ENCODE measurements around the gene CPNE6. TPM values are rescaled to one million over a fixed set of nuclear protein-coding genes. Genes with fewer than 3 reads are reported as not detected.
A peak's percentile ranks its signal among the peaks of the same experiment; 100 is the strongest.
"Not testable (repeated sequence)": the region's sequence is repeated elsewhere in the genome, so short reads cannot be mapped to it uniquely, and the experiment has no call there.

Gene CPNE6
- total and polyA plus RNA-seq, 9 donors: 0.23 to 0.33 TPM; not detected in 7

DNA sequence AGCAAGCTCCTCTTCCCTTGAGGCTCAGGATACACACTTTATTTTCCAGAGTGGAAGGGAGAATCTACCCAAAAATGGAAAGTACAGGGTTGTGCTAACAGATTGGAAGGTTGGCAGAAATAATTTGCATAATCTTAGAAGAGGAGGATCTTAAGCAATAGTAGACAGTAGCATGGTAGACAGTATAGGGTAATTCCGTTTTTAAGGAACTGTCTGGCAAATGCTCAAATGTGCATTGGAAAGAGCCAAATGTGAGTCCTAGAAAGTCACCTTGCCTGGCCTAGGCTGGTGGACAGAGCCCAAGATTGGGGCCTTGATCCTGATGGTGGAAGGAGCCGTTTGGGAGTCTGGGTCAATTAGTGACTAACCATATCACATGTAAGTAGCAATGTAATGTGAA lies 32.7 kb upstream of the CPNE6 start:
- Histone ChIP-seq H3K4me1 (ENCODE audit: control insufficient read depth, insufficient read depth, low read length) (no peaks in the 10 kb centered on the region), H3K36me3 (ENCODE audit: control insufficient read depth, insufficient read depth, low read length) (no peaks in the 10 kb centered on the region), H3K9me3 (replicated peaks; ENCODE audit: control insufficient read depth, low read depth, low read length) (no peaks in the 10 kb centered on the region), H3K27me3 (ENCODE audit: control insufficient read depth, insufficient read depth, low read length) (no peaks in the 10 kb centered on the region), H3K4me3 (ENCODE audit: low read length) (no peak overlapping the region), H3K27ac (ENCODE audit: low read length) (no peak overlapping the region)
- no peak for DNase-seq
- 80% methylated on average over 1 of the region's 2 CpGs for WGBS (ENCODE audit: insufficient coverage)

DNA sequence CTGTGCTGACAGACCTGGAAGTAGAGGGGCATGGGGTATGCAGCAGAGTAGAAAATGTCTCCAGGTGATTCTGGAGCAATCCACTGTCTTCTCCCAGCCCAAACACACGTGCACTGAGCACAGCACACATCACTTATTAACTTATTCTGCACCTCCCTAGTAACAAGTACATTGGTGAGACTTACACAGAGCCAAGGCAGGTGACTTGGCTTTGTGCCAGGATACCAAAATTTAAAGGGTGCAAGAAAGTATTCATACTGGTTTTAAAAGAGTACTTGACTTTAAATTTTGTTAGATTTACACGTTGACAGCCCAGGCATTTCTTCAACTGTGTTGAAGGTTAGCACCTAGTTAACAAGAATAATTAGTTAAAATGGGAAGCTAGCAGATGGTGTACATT lies 30.7 kb upstream of the CPNE6 start:
- Histone ChIP-seq H3K9me3 (replicated peaks; ENCODE audit: control insufficient read depth, low read depth, low read length) (no peaks in the 10 kb centered on the region), H3K4me1 (ENCODE audit: control insufficient read depth, insufficient read depth, low read length) (no peaks in the 10 kb centered on the region), H3K4me3 (ENCODE audit: low read length) (no peak overlapping the region), H3K27me3 (ENCODE audit: control insufficient read depth, insufficient read depth, low read length) (peaks cover 3% of the 10 kb centered on the region), H3K27ac (ENCODE audit: low read length) (no peak overlapping the region), H3K36me3 (ENCODE audit: control insufficient read depth, insufficient read depth, low read length) (no peaks in the 10 kb centered on the region)
- 60% methylated on average over 2 of the region's 2 CpGs for WGBS (ENCODE audit: insufficient coverage)
- DNase-seq: no peak

DNA sequence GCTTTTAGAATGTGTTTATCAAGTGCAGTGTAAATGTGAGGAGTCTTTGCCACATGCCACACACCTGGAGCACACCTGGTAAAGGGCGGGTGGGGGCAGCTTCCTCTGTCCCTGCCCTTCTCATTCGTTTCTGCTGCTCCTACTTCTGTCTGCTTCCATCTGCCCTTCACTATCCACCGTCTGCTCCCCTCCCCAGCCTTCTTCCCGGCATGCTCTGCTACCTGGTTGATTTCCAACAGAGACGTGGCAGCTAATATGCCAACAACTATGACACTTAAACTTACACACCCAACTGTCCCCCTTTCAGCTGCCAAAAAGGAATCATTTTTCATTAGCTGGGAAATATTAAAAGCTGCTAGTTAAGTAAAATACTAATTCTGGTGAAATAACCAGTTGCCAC lies 28.6 kb upstream of the CPNE6 start:
- no peak overlapping the region for H3K27ac ChIP-seq (ENCODE audit: low read length)
- H3K4me3 ChIP-seq (ENCODE audit: low read length): no peak overlapping the region
- H3K4me1 ChIP-seq (ENCODE audit: control insufficient read depth, insufficient read depth, low read length): no peaks in the 10 kb centered on the region
- H3K36me3 ChIP-seq (ENCODE audit: control insufficient read depth, insufficient read depth, low read length): no peaks in the 10 kb centered on the region
- 36% methylated on average over 4 of the region's 5 CpGs for WGBS (ENCODE audit: insufficient coverage)
- no peaks in the 10 kb centered on the region for H3K9me3 ChIP-seq (replicated peaks; ENCODE audit: control insufficient read depth, low read depth, low read length)
- peak; percentile 35 for DNase-seq
- H3K27me3 ChIP-seq (ENCODE audit: control insufficient read depth, insufficient read depth, low read length): peaks cover 3% of the 10 kb centered on the region

DNA sequence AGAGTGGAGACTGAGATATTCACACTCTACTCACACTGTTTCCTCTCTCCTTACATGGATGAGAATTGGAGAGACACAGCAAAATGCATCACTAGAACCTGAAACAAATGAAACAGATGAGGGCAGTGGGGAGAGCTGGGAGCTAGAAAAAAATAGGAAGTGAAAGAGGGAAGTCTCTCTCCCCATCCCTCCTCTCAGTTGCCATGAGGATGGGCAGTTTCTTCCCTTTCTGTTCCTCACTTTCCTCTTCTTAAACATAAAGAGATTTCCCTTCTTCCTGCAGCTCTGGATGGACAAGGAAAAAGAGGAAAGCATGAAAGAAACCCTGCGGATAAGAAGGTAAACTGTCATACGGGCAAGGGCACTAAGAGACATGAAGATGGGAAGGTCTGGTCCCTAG lies 22.4 kb upstream of the CPNE6 start:
- WGBS (ENCODE audit: insufficient coverage): no CpG with 5 or more reads among the region's 2 CpGs
- not testable (repeated sequence) for DNase-seq
- peaks cover 26% of the 10 kb centered on the region for H3K27me3 ChIP-seq (ENCODE audit: control insufficient read depth, insufficient read depth, low read length)

DNA sequence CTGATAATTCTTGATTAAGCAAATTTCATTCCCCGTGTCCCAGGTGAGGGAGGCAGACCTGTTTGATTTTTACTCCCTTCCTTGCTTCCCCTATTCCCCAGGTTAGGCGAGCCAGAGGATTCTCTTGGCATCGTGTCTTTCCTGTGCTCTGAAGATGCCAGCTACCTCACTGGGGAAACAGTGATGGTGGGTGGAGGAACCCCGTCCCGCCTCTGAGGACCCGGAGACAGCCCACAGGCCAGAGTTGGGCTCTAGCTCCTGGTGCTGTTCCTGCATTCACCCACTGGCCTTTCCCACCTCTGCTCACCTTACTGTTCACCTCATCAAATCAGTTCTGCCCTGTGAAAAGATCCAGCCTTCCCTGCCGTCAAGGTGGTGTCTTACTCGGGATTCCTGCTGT lies 20.6 kb upstream of the CPNE6 start:
- not testable (repeated sequence) for H3K9me3 ChIP-seq (replicated peaks; ENCODE audit: control insufficient read depth, low read depth, low read length); H3K27ac ChIP-seq (ENCODE audit: low read length); H3K36me3 ChIP-seq (ENCODE audit: control insufficient read depth, insufficient read depth, low read length); H3K4me3 ChIP-seq (ENCODE audit: low read length); DNase-seq
- Histone ChIP-seq H3K27me3 (ENCODE audit: control insufficient read depth, insufficient read depth, low read length) (peaks cover 29% of the 10 kb centered on the region), H3K4me1 (ENCODE audit: control insufficient read depth, insufficient read depth, low read length) (peaks cover 14% of the 10 kb centered on the region)
- 100% methylated on average over 1 of the region's 8 CpGs for WGBS (ENCODE audit: insufficient coverage)

More for the DNA sequence above, 22.4 kb upstream of the CPNE6 start:
- not testable (repeated sequence) for H3K27ac ChIP-seq (ENCODE audit: low read length); H3K4me3 ChIP-seq (ENCODE audit: low read length); H3K36me3 ChIP-seq (ENCODE audit: control insufficient read depth, insufficient read depth, low read length); H3K9me3 ChIP-seq (replicated peaks; ENCODE audit: control insufficient read depth, low read depth, low read length)
- peaks cover 14% of the 10 kb centered on the region for H3K4me1 ChIP-seq (ENCODE audit: control insufficient read depth, insufficient read depth, low read length)

DNA sequence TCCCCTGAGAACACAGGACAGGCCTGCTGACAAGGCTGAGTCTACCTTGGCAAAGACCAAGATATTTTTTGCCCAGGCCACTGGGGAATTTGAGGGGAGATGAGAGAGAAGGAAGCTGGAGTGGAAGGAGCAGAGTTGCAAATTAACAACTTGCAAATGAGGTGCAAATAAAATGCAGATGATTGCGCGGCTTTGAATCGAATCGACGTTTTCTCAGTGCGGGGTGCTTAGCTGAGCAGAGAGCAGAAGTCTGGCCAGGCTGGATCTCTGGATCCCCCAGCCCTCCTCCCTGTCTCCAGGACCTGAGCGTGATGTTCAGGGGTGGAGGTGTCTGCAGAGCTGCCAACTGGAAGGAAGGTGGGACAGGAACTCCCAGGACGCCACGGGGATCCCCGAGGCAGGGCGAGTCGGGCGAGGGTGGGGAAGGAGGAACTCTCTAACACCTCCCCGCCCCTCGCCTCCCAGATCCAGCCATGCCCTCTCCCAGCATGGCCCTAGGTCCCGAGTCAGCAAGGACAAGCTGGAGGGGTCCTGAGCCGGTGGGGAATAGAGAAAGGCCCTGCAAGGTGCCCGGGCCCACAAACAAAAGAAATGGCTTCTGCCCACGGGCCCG lies 20.1 kb upstream of the CPNE6 start:
- WGBS (ENCODE audit: insufficient coverage): 0% methylated on average over 5 of the region's 20 CpGs
- Histone ChIP-seq H3K36me3 (ENCODE audit: control insufficient read depth, insufficient read depth, low read length) (no peaks in the 10 kb centered on the region), H3K4me3 (ENCODE audit: low read length) (peak overlapping the region; percentile 43), H3K9me3 (replicated peaks; ENCODE audit: control insufficient read depth, low read depth, low read length) (no peaks in the 10 kb centered on the region), H3K27me3 (ENCODE audit: control insufficient read depth, insufficient read depth, low read length) (peaks cover 29% of the 10 kb centered on the region), H3K27ac (ENCODE audit: low read length) (no peak overlapping the region), H3K4me1 (ENCODE audit: control insufficient read depth, insufficient read depth, low read length) (peaks cover 14% of the 10 kb centered on the region)
- no peak for DNase-seq

DNA sequence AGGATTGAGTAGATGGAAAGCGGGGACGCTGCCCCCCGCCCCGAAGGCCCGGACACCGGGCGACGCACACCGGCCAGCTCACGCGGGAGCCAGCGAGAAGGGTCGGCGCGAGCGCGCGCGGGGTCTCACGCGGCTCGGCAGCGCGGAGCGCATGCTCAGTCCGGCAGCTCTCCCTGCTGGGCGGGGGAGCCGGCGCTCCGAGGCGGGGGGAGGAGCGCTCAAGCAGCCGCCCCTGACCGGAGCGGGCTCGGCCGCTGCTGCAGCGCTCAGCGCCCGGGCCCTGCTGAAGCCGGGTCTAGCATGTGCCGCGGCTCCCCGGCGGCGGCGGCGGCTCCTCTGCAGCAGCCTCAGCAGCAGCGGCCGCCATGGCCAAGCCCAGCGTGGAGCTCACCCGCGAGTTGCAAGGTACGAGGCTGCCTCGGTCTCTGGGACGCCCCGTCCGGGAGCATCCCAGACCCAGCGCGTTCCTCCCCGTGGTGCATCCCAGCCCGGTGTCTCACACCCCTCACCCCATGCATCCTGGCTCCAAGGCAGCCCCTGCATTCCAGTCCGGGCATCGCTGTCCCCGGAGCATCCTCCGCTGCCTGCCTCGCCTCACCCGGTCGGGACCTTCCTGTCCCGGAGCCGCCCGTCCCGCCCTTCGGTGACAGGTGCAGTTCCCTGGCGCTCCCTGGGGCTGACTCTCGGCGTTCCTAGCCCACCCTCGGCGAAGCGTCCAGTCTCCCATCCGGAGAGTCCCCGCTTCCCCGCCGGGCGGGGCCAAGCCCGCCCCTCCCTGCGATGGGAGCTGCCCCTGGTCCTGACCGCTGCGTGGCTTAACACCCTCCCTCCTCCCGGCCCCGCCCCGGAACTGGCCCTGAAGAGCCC lies 19.3 kb upstream of the CPNE6 start, which contains the start of gene CARMIL3:
TSS of gene CARMIL3 (plus strand) at position 221 of the 867 bp plus-strand sequence. CDS start at position 366, 145 bp downstream.
- Histone ChIP-seq H3K27me3 (ENCODE audit: control insufficient read depth, insufficient read depth, low read length) (peaks cover 29% of the 10 kb centered on the region), H3K27ac (ENCODE audit: low read length) (no peak within 1 kb of the TSS), H3K4me3 (ENCODE audit: low read length) (peak within 1 kb of the TSS; percentile 48), H3K9me3 (replicated peaks; ENCODE audit: control insufficient read depth, low read depth, low read length) (no peaks in the 10 kb centered on the region), H3K4me1 (ENCODE audit: control insufficient read depth, insufficient read depth, low read length) (peaks cover 14% of the 10 kb centered on the region), H3K36me3 (ENCODE audit: control insufficient read depth, insufficient read depth, low read length) (no peaks in the 10 kb centered on the region)
- under 1% methylated on average over 84 of the region's 92 CpGs for WGBS (ENCODE audit: insufficient coverage)
- peak; percentile 78 for DNase-seq

DNA sequence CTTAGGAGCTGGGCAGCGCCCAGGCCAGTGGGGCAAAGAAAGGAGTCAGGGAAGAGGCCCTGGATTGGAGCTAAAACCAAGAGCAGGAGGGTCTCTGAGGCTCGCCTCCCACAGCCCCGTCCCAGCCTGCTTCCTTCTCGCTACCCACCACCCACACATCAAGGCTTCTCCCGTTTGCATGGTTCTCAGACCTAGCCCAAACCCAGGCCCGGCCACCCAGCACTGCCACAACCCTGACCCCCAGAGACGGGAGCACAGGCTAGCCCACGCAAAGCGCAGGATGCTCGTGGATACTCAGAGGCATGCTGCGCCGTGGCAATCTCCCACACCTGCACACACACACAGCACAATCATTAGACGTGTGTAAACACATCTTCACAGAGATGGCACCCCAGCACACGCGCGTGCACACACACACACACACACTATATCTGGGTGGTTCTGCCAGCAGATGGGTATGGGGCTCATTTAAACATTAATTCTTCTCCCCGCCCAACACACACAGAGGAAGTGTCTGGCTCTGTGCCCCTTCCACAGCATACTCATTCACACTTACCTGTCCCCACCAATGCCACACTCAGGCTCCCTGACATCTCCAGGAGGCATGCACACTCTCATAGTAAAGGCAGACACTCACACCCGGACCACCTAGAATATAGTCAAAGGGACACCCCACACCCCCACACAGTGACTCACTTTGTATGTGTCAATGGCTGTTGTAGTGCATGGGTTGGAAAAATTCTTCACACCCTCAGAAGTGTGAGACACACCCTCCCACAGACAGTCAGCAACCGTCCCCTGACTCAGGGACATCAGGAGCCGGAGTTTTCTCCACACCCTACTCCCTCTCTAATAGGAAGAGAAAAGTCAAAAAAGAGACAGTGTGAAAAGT lies 18.5 kb upstream of the CPNE6 start:
- H3K27me3 ChIP-seq (ENCODE audit: control insufficient read depth, insufficient read depth, low read length): peaks cover 29% of the 10 kb centered on the region
- no peak overlapping the region for H3K27ac ChIP-seq (ENCODE audit: low read length)
- H3K9me3 ChIP-seq (replicated peaks; ENCODE audit: control insufficient read depth, low read depth, low read length): no peaks in the 10 kb centered on the region
- no peaks in the 10 kb centered on the region for H3K36me3 ChIP-seq (ENCODE audit: control insufficient read depth, insufficient read depth, low read length)
- 28% methylated on average over 9 of the region's 20 CpGs for WGBS (ENCODE audit: insufficient coverage)
- H3K4me1 ChIP-seq (ENCODE audit: control insufficient read depth, insufficient read depth, low read length): peaks cover 14% of the 10 kb centered on the region
- H3K4me3 ChIP-seq (ENCODE audit: low read length): peak overlapping the region; percentile 48
- no peak for DNase-seq

DNA sequence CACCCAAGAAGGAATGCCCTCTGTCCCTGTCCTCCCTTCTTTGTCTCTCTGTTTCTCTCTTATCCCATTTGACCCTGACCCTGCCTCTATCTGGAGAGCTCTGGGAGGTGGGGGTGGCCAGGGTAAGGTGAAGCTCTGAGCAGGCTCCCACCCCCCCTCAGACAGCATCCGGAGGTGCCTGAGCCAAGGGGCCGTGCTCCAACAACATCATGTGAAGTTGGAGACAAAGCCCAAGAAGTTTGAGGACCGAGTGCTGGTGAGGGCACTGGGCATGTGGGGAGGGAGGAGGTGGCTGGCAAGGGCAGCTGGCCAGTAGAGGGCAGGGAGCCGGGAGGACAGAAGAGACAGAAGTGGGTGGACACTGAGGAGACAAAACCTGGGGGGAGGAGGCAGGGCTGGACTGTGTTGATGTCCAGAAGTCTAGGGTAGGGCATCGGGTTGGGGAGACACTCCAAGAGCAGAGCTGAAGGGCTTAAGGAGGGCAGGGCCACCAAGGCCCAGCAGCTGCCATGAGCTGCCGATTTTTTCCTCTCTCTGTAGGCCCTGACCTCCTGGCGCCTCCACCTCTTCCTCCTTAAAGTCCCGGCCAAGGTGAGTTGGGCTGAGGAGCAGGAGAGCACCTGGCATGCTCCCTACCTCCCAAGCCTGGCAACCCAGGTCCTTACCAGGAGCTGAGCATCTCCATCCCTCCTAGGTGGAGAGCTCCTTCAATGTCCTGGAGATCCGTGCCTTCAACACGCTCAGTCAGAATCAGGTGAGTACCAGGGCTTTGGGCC lies 17.6 kb upstream of the CPNE6 start:
- no peaks in the 10 kb centered on the region for H3K9me3 ChIP-seq (replicated peaks; ENCODE audit: control insufficient read depth, low read depth, low read length)
- H3K36me3 ChIP-seq (ENCODE audit: control insufficient read depth, insufficient read depth, low read length): no peaks in the 10 kb centered on the region
- H3K4me3 ChIP-seq (ENCODE audit: low read length): no peak overlapping the region
- peaks cover 29% of the 10 kb centered on the region for H3K27me3 ChIP-seq (ENCODE audit: control insufficient read depth, insufficient read depth, low read length)
- 70% methylated on average over 3 of the region's 10 CpGs for WGBS (ENCODE audit: insufficient coverage)
- no peak overlapping the region for H3K27ac ChIP-seq (ENCODE audit: low read length)
- no peak for DNase-seq
- peaks cover 19% of the 10 kb centered on the region for H3K4me1 ChIP-seq (ENCODE audit: control insufficient read depth, insufficient read depth, low read length)
